K562 (cell line): ENCODE results near the gene GLI1. TPM values are rescaled to one million over a fixed set of nuclear protein-coding genes. Genes with fewer than 3 reads are reported as not detected.
A peak's percentile ranks its signal among the peaks of the same experiment; 100 is the strongest.

Experiments used
- ARID1B ChIP-seq: fragments of 450-650 bp; IDR thresholded peaks from 2 replicates; pipeline ENCODE4 v1.6.1; 2016; ENCODE audit warnings: antibody characterized with exemption, mild to moderate bottlenecking, inconsistent platforms
- ATF1 ChIP-seq, 2 experiments: fragments of 450-650 bp in 1 of 2; IDR thresholded peaks; 2 replicates each; pipeline ENCODE4 v1.6.1; 2016; ENCODE audit warnings: missing compliant biosample characterization in 1 of 2, missing genetic modification characterization in 1 of 2
- BHLHE40 ChIP-seq: IDR thresholded peaks from 2 replicates; pipeline ENCODE4 v1.6.1; 2011; ENCODE audit warnings: low read length, improper control_type of control experiment
- C11orf30 ChIP-seq: fragments of 450-650 bp; IDR thresholded peaks from 2 replicates; pipeline ENCODE4 v1.6.1; 2016; ENCODE audit warnings: low read depth, mild to moderate bottlenecking
- EP400 ChIP-seq: fragments of 450-650 bp; IDR thresholded peaks from 2 replicates; pipeline ENCODE4 v1.6.1; 2017; ENCODE audit warnings: antibody characterized with exemption, mild to moderate bottlenecking, moderate library complexity
- HLTF ChIP-seq: fragments of 450-650 bp; IDR thresholded peaks from 2 replicates; pipeline ENCODE4 v1.6.1; 2016
- IRF2 ChIP-seq: sonication (generic); formaldehyde crosslinking; IDR thresholded peaks from 2 replicates; pipeline ENCODE4 v1.8.1; 2022; ENCODE audit warnings: mild to moderate bottlenecking, missing genetic modification reagents
- KDM2B ChIP-seq: fragments of 250-450 bp; sonication (Bioruptor Pico); IDR thresholded peaks from 2 replicates; pipeline ENCODE4 v1.8.0; 2021; ENCODE audit warnings: mild to moderate bottlenecking, moderate library complexity
- KDM4B ChIP-seq, 2 experiments: fragments of 450-650 bp in 1 of 2; sonication (generic) in 1 of 2; IDR thresholded peaks; 2 replicates each; pipeline ENCODE4 v1.6.1; 2016 to 2017; ENCODE audit warnings: borderline replicate concordance in 2 of 2, antibody characterized with exemption in 1 of 2, low read depth in 1 of 2, mild to moderate bottlenecking in 1 of 2
- MAX ChIP-seq: sonication (generic); formaldehyde crosslinking; IDR thresholded peaks from 2 replicates; pipeline ENCODE4 v1.9.0; 2022; ENCODE audit warnings: mild to moderate bottlenecking, missing genetic modification reagents
- MAZ ChIP-seq, 2 experiments: fragments of 450-650 bp in 1 of 2; sonication (generic) in 1 of 2; formaldehyde crosslinking; IDR thresholded peaks in 1 of 2; conservative IDR thresholded peaks in 1 of 2; 2 replicates each; pipeline versions ENCODE4 v1.4.0 to v1.5.0; 2020; ENCODE audit warnings: mild to moderate bottlenecking in 1 of 2, missing genetic modification reagents in 1 of 2
- MYNN ChIP-seq, 2 experiments: sonication (generic); formaldehyde crosslinking in 1 of 2; IDR thresholded peaks; 2 replicates each; pipeline versions ENCODE4 v1.5.0 to v1.6.1; 2016 to 2020; ENCODE audit warnings: antibody characterized with exemption in 1 of 2, missing genetic modification reagents in 1 of 2
- NFE2L1 ChIP-seq: fragments of 450-650 bp; IDR thresholded peaks from 2 replicates; pipeline ENCODE4 v1.6.1; 2016; ENCODE audit warnings: missing genetic modification characterization, low read depth, mild to moderate bottlenecking, missing compliant biosample characterization, moderate library complexity, borderline replicate concordance
- RBM14 ChIP-seq: fragments of 200-400 bp; formaldehyde crosslinking; IDR thresholded peaks from 2 replicates; pipeline ENCODE4 v1.6.1; 2018; ENCODE audit warnings: low read depth, mild to moderate bottlenecking, low read length, moderate library complexity, borderline replicate concordance; ENCODE audit not compliant: insufficient read depth
- SIX5 ChIP-seq, 2 experiments: IDR thresholded peaks; 2 replicates each; pipeline ENCODE4 v1.6.1; 2011; ENCODE audit warnings: low read length in 2 of 2, borderline replicate concordance in 1 of 2, low read depth in 1 of 2, mild to moderate bottlenecking in 1 of 2, moderate library complexity in 1 of 2; ENCODE audit not compliant: insufficient read depth in 1 of 2
- TARDBP ChIP-seq: fragments of 450-650 bp; IDR thresholded peaks from 2 replicates; pipeline ENCODE4 v1.6.1; 2016
- TEAD2 ChIP-seq: fragments of 450-650 bp; IDR thresholded peaks from 2 replicates; pipeline ENCODE4 v1.6.1; 2016; ENCODE audit warnings: missing genetic modification characterization, control low read depth, missing compliant biosample characterization
- ZNF174 ChIP-seq: fragments of 250-450 bp; sonication (Bioruptor Pico); IDR thresholded peaks from 2 replicates; pipeline ENCODE4 v1.4.0; 2020; ENCODE audit warnings: mild to moderate bottlenecking
- ZNF274 ChIP-seq: IDR thresholded peaks from 2 replicates; pipeline ENCODE4 v1.6.1; 2011; ENCODE audit warnings: low read depth, mild to moderate bottlenecking, low read length, moderate library complexity, borderline replicate concordance
- ZNF384 ChIP-seq: IDR thresholded peaks from 2 replicates; pipeline ENCODE4 v1.6.1; 2012; ENCODE audit warnings: low read depth, low read length, improper control_type of control experiment
- ZNF655 ChIP-seq: fragments of 250-450 bp; sonication (Bioruptor Pico); IDR thresholded peaks from 2 replicates; pipeline ENCODE4 v1.5.0; 2021
- ZNF79 ChIP-seq: fragments of 250-450 bp; sonication (Bioruptor Pico); IDR thresholded peaks from 2 replicates; pipeline ENCODE4 v1.4.0; 2020; ENCODE audit warnings: low read depth, mild to moderate bottlenecking, moderate library complexity
- polyA plus RNA-seq, 8 experiments: library from polyadenylated mRNA; depleted of rRNA in 4 of 8; stranded (reverse) in 5 of 8; unstranded in 3 of 8; fragments of >200 nt; fragmentation: Nextera tagmentation in 2 of 8; fragmentation: Illumina TruSeq in 1 of 8; extraction: Ambion mirVana in 2 of 8; extraction: Trizol in 1 of 8; gene quantifications; 2 replicates each; pipeline versions ENCODE4 v1.2.1 to v1.2.3, GENCODE V29; 2011 to 2014; ENCODE audit warnings: inconsistent platforms in 1 of 8, missing spikeins in 1 of 8
- total RNA-seq, 7 experiments: library from RNA; depleted of rRNA in 6 of 7; stranded (reverse); fragments of >200 nt in 6 of 7; fragmentation: Illumina TruSeq in 2 of 7; extraction: Trizol in 2 of 7; gene quantifications; 2 replicates each; pipeline versions ENCODE4 v1.2.1 to v1.2.3, GENCODE V29; 2011 to 2021; ENCODE audit warnings: low replicate concordance in 1 of 7
- TF ChIP-seq, protein P1 (sequence below): IDR thresholded peaks from 2 replicates; pipeline ENCODE4 v1.6.1; 2011; ENCODE audit warnings: borderline replicate concordance, low read depth, mild to moderate bottlenecking, moderate library complexity, low read length; ENCODE audit not compliant: insufficient read depth, poor library complexity, severe bottlenecking
- TF ChIP-seq, protein P2 (sequence below): fragments of 250-450 bp; sonication (Bioruptor Pico); IDR thresholded peaks from 2 replicates; pipeline ENCODE4 v1.9.0; 2021; ENCODE audit warnings: mild to moderate bottlenecking

Gene GLI1
- total and polyA plus RNA-seq, 9 of the 15 experiments (the other 6 are each of a cell fraction or from before 2014, with no cell fraction given): 0.24 to 3.7 (median 0.61) TPM

GRCh38 chr12:57462251-57462911 is 2.8 kb downstream of the GLI1 start (continued):
- 0 out of 2 replicates have a peak, but pooled peaks have one; percentile 46 for TF ChIP-seq MYNN (IDR thresholded peaks at IDR 0.05)
- TF ChIP-seq MYNN (CRISPR knock-in tag; IDR thresholded peaks at IDR 0.05): no peak
- no peak for TF ChIP-seq ZNF79 (CRISPR knock-in tag)
- TF ChIP-seq KDM2B (CRISPR knock-in tag): no peak
- no peak for TF ChIP-seq RBM14
- no peak for TF ChIP-seq ZNF655
- 0 out of 2 replicates have a peak, but pooled peaks have one; percentile 34 for TF ChIP-seq ARID1B
- peak; percentile 98 for TF ChIP-seq MAX (CRISPR knock-in tag)
- TF ChIP-seq BHLHE40: peak; percentile 80
- no peak for TF ChIP-seq C11orf30
- no peak for TF ChIP-seq SIX5 (IDR thresholded peaks at IDR 0.05; ENCODE audit: borderline replicate concordance in 1 of 2, insufficient read depth in 1 of 2, low read depth in 1 of 2, low read length in 2 of 2)
- no peak for TF ChIP-seq ATF1 (CRISPR knock-in tag; IDR thresholded peaks at IDR 0.05)
- TF ChIP-seq ATF1 (tag; IDR thresholded peaks at IDR 0.05): peak; percentile 71
- peak; percentile 72 for TF ChIP-seq EP400
- TF ChIP-seq HLTF: 0 out of 2 replicates have a peak, but pooled peaks have one; percentile 19
- no peak for TF ChIP-seq TEAD2
- TF ChIP-seq MAZ (CRISPR knock-in tag; conservative IDR thresholded peaks at IDR 0.05 in 1 of 2, IDR thresholded peaks at IDR 0.05 in 1 of 2): peak; percentile 77 to 99
- TF ChIP-seq IRF2 (CRISPR knock-in tag): no peak
- TF ChIP-seq, protein P1, sequence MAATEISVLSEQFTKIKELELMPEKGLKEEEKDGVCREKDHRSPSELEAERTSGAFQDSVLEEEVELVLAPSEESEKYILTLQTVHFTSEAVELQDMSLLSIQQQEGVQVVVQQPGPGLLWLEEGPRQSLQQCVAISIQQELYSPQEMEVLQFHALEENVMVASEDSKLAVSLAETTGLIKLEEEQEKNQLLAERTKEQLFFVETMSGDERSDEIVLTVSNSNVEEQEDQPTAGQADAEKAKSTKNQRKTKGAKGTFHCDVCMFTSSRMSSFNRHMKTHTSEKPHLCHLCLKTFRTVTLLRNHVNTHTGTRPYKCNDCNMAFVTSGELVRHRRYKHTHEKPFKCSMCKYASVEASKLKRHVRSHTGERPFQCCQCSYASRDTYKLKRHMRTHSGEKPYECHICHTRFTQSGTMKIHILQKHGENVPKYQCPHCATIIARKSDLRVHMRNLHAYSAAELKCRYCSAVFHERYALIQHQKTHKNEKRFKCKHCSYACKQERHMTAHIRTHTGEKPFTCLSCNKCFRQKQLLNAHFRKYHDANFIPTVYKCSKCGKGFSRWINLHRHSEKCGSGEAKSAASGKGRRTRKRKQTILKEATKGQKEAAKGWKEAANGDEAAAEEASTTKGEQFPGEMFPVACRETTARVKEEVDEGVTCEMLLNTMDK: peak; percentile 56
- no peak for TF ChIP-seq ZNF174 (CRISPR knock-in tag)
- TF ChIP-seq KDM4B (IDR thresholded peaks at IDR 0.05; ENCODE audit: borderline replicate concordance in 2 of 2, low read depth in 1 of 2): no peak
- 0 out of 2 replicates have a peak, but pooled peaks have one; percentile 21 for TF ChIP-seq TARDBP
- TF ChIP-seq ZNF274: no peak
- peak; percentile 63; the same call in 1 of the 2 replicates for TF ChIP-seq ZNF384
- TF ChIP-seq, protein P2, sequence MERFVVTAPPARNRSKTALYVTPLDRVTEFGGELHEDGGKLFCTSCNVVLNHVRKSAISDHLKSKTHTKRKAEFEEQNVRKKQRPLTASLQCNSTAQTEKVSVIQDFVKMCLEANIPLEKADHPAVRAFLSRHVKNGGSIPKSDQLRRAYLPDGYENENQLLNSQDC (CRISPR knock-in tag): no peak
- no peak for TF ChIP-seq NFE2L1 (tag)
